Endothelial cell of umbilical vein (primary cell): ENCODE data around the gene CIC. TPM values are rescaled to one million over a fixed set of nuclear protein-coding genes. Genes with fewer than 3 reads are reported as not detected.

Source experiments
- BruUV-seq: library from RNA; stranded (reverse); fragments of 400-500 nt; replicated peaks from 2 replicates; lab custom pipeline; 2021; lab: Mats Ljungman, UMichigan
- CTCF ChIA-PET: fragments of 300-600, 350-600 bp; sonication (Branson Sonifier 250); formaldehyde crosslinking; loops from one replicate; lab custom pipeline; 2021; ENCODE audit warnings: antibody characterized with exemption, inconsistent platforms; lab: Charles Lee
- POLR2A ChIA-PET: fragments of 300-600, 350-600 bp; sonication (Branson Sonifier 250); formaldehyde crosslinking; loops from one replicate; lab custom pipeline; 2021; ENCODE audit warnings: antibody characterized with exemption, inconsistent platforms; lab: Charles Lee
- DNase-seq: peaks from one replicate; pipeline ENCODE4 v3.0.0-alpha.2; 2011; ENCODE audit warnings: low read depth, low spot score
- FAIRE-seq: peaks from 2 replicates; lab custom pipeline; 2011; peaks lifted over from hg19 to GRCh38; lab: Jason Lieb, UNC
- H2AFZ ChIP-seq: 2 replicates; pipeline ENCODE4 v1.6.0; 2012; ENCODE audit warnings: low read depth, low read length, control low read depth, inconsistent platforms
- H3K27ac ChIP-seq: 2 replicates; pipeline ENCODE4 v1.5.1; 2011; ENCODE audit warnings: low read depth, mild to moderate bottlenecking, control low read depth, low read length, moderate library complexity; ENCODE audit not compliant: insufficient read depth
- H3K27me3 ChIP-seq, 2 experiments: 2 replicates each; pipeline versions ENCODE4 v1.6.0 to v1.6.1; 2011; ENCODE audit warnings: low read length in 2 of 2, mixed read lengths in 1 of 2; ENCODE audit not compliant: control insufficient read depth in 2 of 2, insufficient read depth in 2 of 2
- H3K36me3 ChIP-seq, 2 experiments: 2 replicates in 1 of 2; 3 replicates in 1 of 2; pipeline ENCODE4 v1.5.1; 2011; ENCODE audit warnings: low read length in 2 of 2, mild to moderate bottlenecking in 1 of 2, moderate library complexity in 1 of 2; ENCODE audit not compliant: control insufficient read depth in 2 of 2, insufficient read depth in 2 of 2; ENCODE audit errors: extremely low read depth in 1 of 2
- H3K4me1 ChIP-seq: 3 replicates; pipeline ENCODE4 v1.5.1; 2011; ENCODE audit warnings: mild to moderate bottlenecking, low read length; ENCODE audit not compliant: control insufficient read depth, insufficient read depth; ENCODE audit errors: extremely low read depth
- H3K4me2 ChIP-seq: 2 replicates; pipeline ENCODE4 v1.6.1; 2011; ENCODE audit warnings: low read length, control low read depth, mixed read lengths; ENCODE audit not compliant: insufficient read depth
- H3K4me3 ChIP-seq, 3 experiments: fragments of 200-600 bp in 1 of 3; sonication (generic), shearing (Covaris generic) in 1 of 3; replicated peaks in 1 of 3; 2 replicates each; pipeline ENCODE4 v1.5.1; 2011 to 2016; ENCODE audit warnings: control low read depth in 3 of 3, low read length in 3 of 3, mild to moderate bottlenecking in 2 of 3, inconsistent platforms in 1 of 3, low read depth in 1 of 3, moderate library complexity in 1 of 3; ENCODE audit not compliant: insufficient read depth in 1 of 3
- H3K79me2 ChIP-seq: 2 replicates; pipeline ENCODE4 v1.6.0; 2012; ENCODE audit warnings: low read length, inconsistent platforms; ENCODE audit not compliant: control insufficient read depth, insufficient read depth
- H3K9ac ChIP-seq: replicated peaks from 2 replicates; pipeline ENCODE3; 2011; ENCODE audit warnings: low read length, control low read depth; ENCODE audit not compliant: insufficient read depth; ENCODE audit errors: extremely low read depth
- H3K9me1 ChIP-seq: replicated peaks from 3 replicates; pipeline ENCODE4 v1.6.0; 2011; ENCODE audit warnings: mild to moderate bottlenecking, low read length; ENCODE audit not compliant: control insufficient read depth, insufficient read depth; ENCODE audit errors: extremely low read depth
- H3K9me3 ChIP-seq: replicated peaks from 2 replicates; pipeline ENCODE4 v1.5.1; 2012; ENCODE audit warnings: low read length, inconsistent platforms; ENCODE audit not compliant: control insufficient read depth, insufficient read depth
- H4K20me1 ChIP-seq: replicated peaks from 2 replicates; pipeline ENCODE3; 2011; ENCODE audit warnings: mild to moderate bottlenecking, low read length; ENCODE audit not compliant: control insufficient read depth, insufficient read depth; ENCODE audit errors: extremely low read depth
- CTCF ChIP-seq, 2 donors: IDR thresholded peaks; 1 replicate in 1 of 2; 2 replicates in 1 of 2; pipeline ENCODE4 v1.5.1; 2011; ENCODE audit warnings: low read length in 2 of 2, mild to moderate bottlenecking in 2 of 2, moderate library complexity in 2 of 2, control low read depth in 1 of 2, inconsistent platforms in 1 of 2, low read depth in 1 of 2; ENCODE audit not compliant: insufficient read depth in 1 of 2; ENCODE audit errors: extremely low read depth in 1 of 2
- EZH2 ChIP-seq: IDR thresholded peaks from 2 replicates; pipeline ENCODE4 v1.6.1; 2012; ENCODE audit warnings: borderline replicate concordance, low read depth, mild to moderate bottlenecking, moderate library complexity, low read length, inconsistent platforms; ENCODE audit not compliant: severe bottlenecking
- FOS ChIP-seq: IDR thresholded peaks from 2 replicates; pipeline ENCODE4 v1.6.1; 2011; ENCODE audit warnings: mild to moderate bottlenecking, low read length, moderate library complexity, borderline replicate concordance; ENCODE audit not compliant: insufficient read depth
- GATA2 ChIP-seq: IDR thresholded peaks from 2 replicates; pipeline ENCODE4 v1.7.0; 2011; ENCODE audit warnings: low read depth, mild to moderate bottlenecking, moderate library complexity, mixed read lengths, low read length; ENCODE audit not compliant: insufficient read length, insufficient read depth
- JUN ChIP-seq: IDR thresholded peaks from 2 replicates; pipeline ENCODE4 v1.6.1; 2011; ENCODE audit warnings: borderline replicate concordance, low read depth; ENCODE audit not compliant: insufficient read length, insufficient read depth
- MAX ChIP-seq: IDR thresholded peaks from 2 replicates; pipeline ENCODE4 v1.6.1; 2011; ENCODE audit not compliant: insufficient read depth, insufficient read length
- MYC ChIP-seq: IDR thresholded peaks from one replicate; pipeline ENCODE4 v1.6.1; 2011; ENCODE audit warnings: mild to moderate bottlenecking, low read depth, low read length
- POLR2A ChIP-seq: IDR thresholded peaks from 2 replicates; pipeline ENCODE4 v1.6.1; 2012; ENCODE audit warnings: low read depth, mild to moderate bottlenecking, control low read depth, low read length
- POLR2AphosphoS5 ChIP-seq: IDR thresholded peaks from 2 replicates; pipeline ENCODE4 v1.6.1; 2012; ENCODE audit warnings: low read depth, mild to moderate bottlenecking, control low read depth, low read length, moderate library complexity; ENCODE audit not compliant: insufficient read depth
- dilution Hi-C: fragments of 300-500 bp; cut with MboI; formaldehyde crosslinking; loops from one replicate; pipeline ENCODE4 v1.15.0; 2019; ENCODE audit warnings: low sequenced_read_pairs; ENCODE audit not compliant: extremely low pct_ligation_motif_present
- intact Hi-C: fragments of 100-400 bp; cut with micrococcal nuclease; formaldehyde crosslinking; loops from one replicate; pipeline ENCODE4 v1.10.0; 2022
- polyA plus RNA-seq, 4 experiments: library from polyadenylated mRNA; depleted of rRNA in 3 of 4; stranded (reverse) in 3 of 4; unstranded in 1 of 4; fragments of >200 nt; gene quantifications; 2 replicates each; pipeline versions ENCODE4 v1.2.1 to v1.2.3, GENCODE V29; 2011 to 2012; ENCODE audit warnings: missing spikeins in 1 of 4
- total RNA-seq: library from RNA; stranded (reverse); gene quantifications from 2 replicates; pipeline ENCODE4 v1.2.3, GENCODE V29; 2021

The CIC gene
- total and polyA plus RNA-seq, 2 donors (not counting 3 experiments of a cell fraction or from before 2014, with no cell fraction given): 18.4 to 86.0 TPM

- CTCF ChIA-PET: interaction anchor here (11.8 kb wide), 1 partner anchor 26 kb away, joined by 365 read pairs; no protein-coding TSS in a partner anchor
- POLR2A ChIA-PET: no interaction called here
- Histone ChIP-seq H4K20me1 (no peaks in the 10 kb centered on the region), H3K27ac (peak overlapping the region; percentile 64), H3K4me1 (peaks cover 34% of the 10 kb centered on the region), H3K4me3 (peak overlapping the region; percentile 83 to 98 (median 94)), H3K79me2 (peaks cover 53% of the 10 kb centered on the region), H3K9me1 (no peaks in the 10 kb centered on the region), H3K9ac (peak overlapping the region; percentile 89), H2AFZ (no peak overlapping the region), H3K4me2 (peak overlapping the region; percentile 57), H3K9me3 (no peaks in the 10 kb centered on the region), H3K27me3 (no peaks in the 10 kb centered on the region), H3K36me3 (peaks cover 7 to 19% of the 10 kb centered on the region in 2 experiments)
- DNase-seq (peak; percentile 49), FAIRE-seq (peak; percentile 71)
- intact Hi-C loops (loop anchor here (1.0 kb wide), 1 partner anchor 9 kb away; no protein-coding TSS in a partner anchor), dilution Hi-C loops (no loop called here)
- BruUV-seq: no TSS peak
- TF ChIP-seq EZH2 (no peak), POLR2AphosphoS5 (peak; percentile 75), POLR2A (peak; percentile 82)
These were observed 15.6 kb upstream of the CIC start for GRCh38 chr19:42253245-42254088.

GRCh38 chr19:42254089-42254849 is 14.8 kb upstream of the CIC start:
- DNase-seq: peak; percentile 76
- FAIRE-seq: peak; percentile 80
- Histone ChIP-seq H3K79me2 (peaks cover 52% of the 10 kb centered on the region), H3K4me3 (peak overlapping the region; percentile 83 to 98 (median 94)), H3K9me3 (no peaks in the 10 kb centered on the region), H3K4me2 (peak overlapping the region; percentile 34), H3K9me1 (no peaks in the 10 kb centered on the region), H3K36me3 (peaks cover 4 to 11% of the 10 kb centered on the region in 2 experiments), H3K27me3 (no peaks in the 10 kb centered on the region), H2AFZ (no peak overlapping the region), H3K27ac (peak overlapping the region; percentile 70), H3K9ac (peak overlapping the region; percentile 89), H4K20me1 (no peaks in the 10 kb centered on the region), H3K4me1 (peaks cover 34% of the 10 kb centered on the region)
- CTCF ChIA-PET: no interaction called here
- no peak for TF ChIP-seq EZH2
- no peak for TF ChIP-seq MAX
- peak; percentile 43 for TF ChIP-seq POLR2AphosphoS5
- no peak for TF ChIP-seq JUN
- TF ChIP-seq MYC: no peak
- TF ChIP-seq CTCF (IDR thresholded peaks at IDR 0.05; ENCODE audit: extremely low read depth in 1 of 2, insufficient read depth in 1 of 2, low read depth in 1 of 2, low read length in 2 of 2): no peak
- no peak for TF ChIP-seq GATA2
- TF ChIP-seq POLR2A: peak; percentile 41
- no peak for TF ChIP-seq FOS
- intact Hi-C loops (no loop called here), dilution Hi-C loops (no loop called here)
- POLR2A ChIA-PET: no interaction called here
- BruUV-seq: TSS peak; percentile 7
